HepG2 (cell line): ENCODE results near the gene BLOC1S1. TPM values are rescaled to one million over a fixed set of nuclear protein-coding genes. Genes with fewer than 3 reads are reported as not detected.
A peak's percentile ranks its signal among the peaks of the same experiment; 100 is the strongest.

ENCODE experiments used
- ATAC-seq: fragments of 200-7000 bp; cut with Tn5 transposase; 3 replicates; pipeline ENCODE4 v1.9.1; 2020; ENCODE audit warnings: mild to moderate bottlenecking, moderate library complexity
- BruUV-seq: library from RNA; stranded (reverse); fragments of 400-500 nt; replicated peaks from 2 replicates; lab custom pipeline; 2021; lab: Mats Ljungman, UMichigan
- CTCF ChIA-PET: fragments of 300-600 bp; formaldehyde crosslinking; extraction: SDS; loops from one replicate; lab custom pipeline; 2021; ENCODE audit warnings: low total read pairs, inconsistent platforms, low intra/inter-chr PET ratio; lab: Yijun Ruan, JAX
- POLR2A ChIA-PET: fragments of 350-600 bp; sonication (Branson Sonifier 250); formaldehyde crosslinking; loops from one replicate; lab custom pipeline; 2020; ENCODE audit warnings: antibody characterized with exemption, inconsistent platforms; lab: Yijun Ruan, JAX
- DNase-seq: peaks from one replicate; pipeline ENCODE4 v3.0.0-alpha.2; 2015; ENCODE audit warnings: low spot score
- FAIRE-seq: peaks from 3 replicates; lab custom pipeline; 2011; peaks lifted over from hg19 to GRCh38; lab: Jason Lieb, UNC
- H2AFZ ChIP-seq: one replicate; pipeline ENCODE4 v1.6.1; 2011; ENCODE audit warnings: low read length, inconsistent platforms
- H3K27ac ChIP-seq: fragments of 300-600 bp; 3 replicates; pipeline ENCODE4 v1.8.0; 2011; ENCODE audit warnings: mixed run types, mild to moderate bottlenecking, mixed read lengths, low read length, inconsistent platforms; ENCODE audit not compliant: insufficient read depth; ENCODE audit errors: extremely low read length
- H3K27me3 ChIP-seq, 2 experiments: fragments of 200-600 bp in 1 of 2; 2 replicates in 1 of 2; 3 replicates in 1 of 2; pipeline versions ENCODE4 v1.6.0 to v1.8.0; 2011; ENCODE audit warnings: low read length in 2 of 2, mild to moderate bottlenecking in 2 of 2, moderate library complexity in 2 of 2, inconsistent platforms in 1 of 2; ENCODE audit not compliant: insufficient read depth in 2 of 2, control insufficient read depth in 1 of 2
- H3K36me3 ChIP-seq, 2 experiments: fragments of 200-600 bp in 1 of 2; replicated peaks in 1 of 2; 2 replicates in 1 of 2; 3 replicates in 1 of 2; pipeline versions ENCODE4 v1.5.1 to v1.8.0; 2011; ENCODE audit warnings: low read length in 2 of 2, inconsistent platforms in 1 of 2; ENCODE audit not compliant: insufficient read depth in 2 of 2, control insufficient read depth in 1 of 2
- H3K4me1 ChIP-seq: 2 replicates; pipeline ENCODE4 v1.5.1; 2012; ENCODE audit warnings: low read length, inconsistent platforms; ENCODE audit not compliant: insufficient read depth
- H3K4me2 ChIP-seq: 2 replicates; pipeline ENCODE4 v1.6.0; 2011; ENCODE audit warnings: low read depth, low read length, inconsistent platforms
- H3K4me3 ChIP-seq, 3 experiments: fragments of 200-600 bp in 1 of 3; sonication (generic), shearing (Covaris generic) in 1 of 3; replicated peaks in 1 of 3; 2 replicates each; pipeline ENCODE4 v1.5.1; 2011 to 2016; ENCODE audit warnings: low read length in 3 of 3, inconsistent platforms in 2 of 3, low read depth in 2 of 3, mild to moderate bottlenecking in 2 of 3, control low read depth in 1 of 3, mixed read lengths in 1 of 3; ENCODE audit not compliant: insufficient read depth in 1 of 3
- H3K79me2 ChIP-seq: one replicate; pipeline ENCODE4 v1.6.1; 2011; ENCODE audit warnings: low read length, inconsistent platforms; ENCODE audit not compliant: insufficient read depth
- H3K9ac ChIP-seq: 2 replicates; pipeline ENCODE4 v1.6.0; 2011; ENCODE audit warnings: mild to moderate bottlenecking, low read depth, low read length, inconsistent platforms; ENCODE audit not compliant: insufficient read depth
- H3K9me3 ChIP-seq: 2 replicates; pipeline ENCODE4 v1.5.1; 2012; ENCODE audit warnings: mild to moderate bottlenecking, low read length
- H4K20me1 ChIP-seq: 2 replicates; pipeline ENCODE4 v1.6.0; 2011; ENCODE audit warnings: inconsistent platforms, mild to moderate bottlenecking, low read length, moderate library complexity; ENCODE audit not compliant: insufficient read depth
- GABPB1 ChIP-seq: IDR thresholded peaks from 2 replicates; pipeline ENCODE4 v1.6.1; 2016; ENCODE audit warnings: mild to moderate bottlenecking, missing genetic modification reagents, moderate library complexity, missing compliant biosample characterization
- HMGXB4 ChIP-seq, 2 experiments: sonication (generic) in 1 of 2; formaldehyde crosslinking in 1 of 2; IDR thresholded peaks; 2 replicates each; pipeline versions ENCODE4 v1.4.0 to v1.6.1; 2018 to 2020; ENCODE audit warnings: missing genetic modification reagents in 2 of 2, borderline replicate concordance in 1 of 2, low read depth in 1 of 2, mild to moderate bottlenecking in 1 of 2, missing biosample characterization in 1 of 2
- IKZF5 ChIP-seq: IDR thresholded peaks from 2 replicates; pipeline ENCODE4 v1.6.1; 2018; ENCODE audit warnings: missing genetic modification reagents, mild to moderate bottlenecking, missing compliant biosample characterization
- NFATC3 ChIP-seq: sonication (generic); formaldehyde crosslinking; IDR thresholded peaks from 2 replicates; pipeline ENCODE4 v1.5.1; 2020; ENCODE audit warnings: mild to moderate bottlenecking, missing genetic modification reagents
- TRIM24 ChIP-seq: sonication (generic); formaldehyde crosslinking; IDR thresholded peaks from 2 replicates; pipeline ENCODE4 v1.8.0; 2022; ENCODE audit warnings: mild to moderate bottlenecking, missing genetic modification reagents
- ZNF326 ChIP-seq: sonication (generic); formaldehyde crosslinking; IDR thresholded peaks from 2 replicates; pipeline ENCODE4 v1.4.0; 2020; ENCODE audit warnings: missing genetic modification reagents, borderline replicate concordance
- ZNF333 ChIP-seq: sonication (generic); formaldehyde crosslinking; IDR thresholded peaks from 2 replicates; pipeline ENCODE4 v1.4.0; 2020; ENCODE audit warnings: mild to moderate bottlenecking, missing genetic modification reagents, borderline replicate concordance
- ZNF382 ChIP-seq: sonication (generic); formaldehyde crosslinking; IDR thresholded peaks from 2 replicates; pipeline ENCODE4 v1.5.0; 2020; ENCODE audit warnings: missing genetic modification reagents, mild to moderate bottlenecking, borderline replicate concordance
- ZNF615 ChIP-seq: sonication (generic); formaldehyde crosslinking; IDR thresholded peaks from 2 replicates; pipeline ENCODE4 v1.5.0; 2020; ENCODE audit warnings: mild to moderate bottlenecking, missing genetic modification reagents, borderline replicate concordance
- ZNF704 ChIP-seq: sonication (generic); formaldehyde crosslinking; IDR thresholded peaks from 2 replicates; pipeline ENCODE4 v1.8.1; 2023; ENCODE audit warnings: mild to moderate bottlenecking, inconsistent platforms, moderate library complexity, missing genetic modification reagents, borderline replicate concordance
- ZNF709 ChIP-seq: sonication (generic); formaldehyde crosslinking; IDR thresholded peaks from 2 replicates; pipeline ENCODE4 v1.5.0; 2020; ENCODE audit warnings: mild to moderate bottlenecking, missing genetic modification reagents
- WGBS: methylation state at CpG from one replicate; pipeline ENCODE4 v1.1.6; 2017; ENCODE audit warnings: low lambda C conversion rate; 5-methylcytosine and 5-hydroxymethylcytosine counted together
- in situ Hi-C: cut with HindIII; loops from 2 replicates; pipeline ENCODE4 v1.10.0; 2017; ENCODE audit warnings: low pct_unique_long_range_greater_than_20kb; ENCODE audit not compliant: extremely low pct_ligation_motif_present
- intact Hi-C: fragments of 100-400 bp; cut with micrococcal nuclease; formaldehyde crosslinking; loops from one replicate; pipeline ENCODE4 v1.10.0; 2022; ENCODE audit not compliant: unreplicated experiment
- polyA plus RNA-seq, 8 experiments: library from polyadenylated mRNA; depleted of rRNA in 3 of 8; stranded (reverse) in 7 of 8; unstranded in 1 of 8; fragments of >200 nt; fragmentation: Illumina TruSeq in 4 of 8; extraction: Trizol in 4 of 8; gene quantifications; 2 replicates each; pipeline versions ENCODE4 v1.2.1 to v1.2.3, GENCODE V29; 2011 to 2016; ENCODE audit warnings: low read depth in 4 of 8, missing spikeins in 1 of 8, mixed read lengths in 1 of 8; ENCODE audit not compliant: insufficient read depth in 1 of 8
- total RNA-seq, 5 experiments: library from RNA; depleted of rRNA; stranded (reverse); fragments of >200 nt; fragmentation: Illumina TruSeq; extraction: Trizol; gene quantifications; 2 replicates each; pipeline ENCODE4 v1.2.3, GENCODE V29; 2016; ENCODE audit warnings: low read depth in 1 of 5

Gene BLOC1S1
- total and polyA plus RNA-seq, 2 of the 13 experiments (the other 11 are each of a cell fraction or from before 2014, with no cell fraction given), result 55.1 to 95.3 TPM

- H3K4me3 ChIP-seq, result peak within 1 kb of the TSS; percentile 29 to 71 (median 51); a peak in 5 of 6 replicates
- BruUV-seq, result no TSS peak
- H3K4me1 ChIP-seq, result peaks cover 48% of the 10 kb centered on the region
- no peaks in the 10 kb centered on the region for H3K79me2 ChIP-seq
- H3K4me2 ChIP-seq, result peak within 1 kb of the TSS; percentile 75
- DNase-seq (no peak), ATAC-seq (peak; percentile 52), FAIRE-seq (no peak)
- no peaks in the 10 kb centered on the region for H3K9me3 ChIP-seq
- H4K20me1 ChIP-seq, result no peaks in the 10 kb centered on the region; the same call in 1 of the 2 replicates
- H3K9ac ChIP-seq, result no peak within 1 kb of the TSS
- H3K36me3 ChIP-seq, result no peaks in the 10 kb centered on the region
- TF ChIP-seq HMGXB4 (CRISPR knock-in tag; IDR thresholded peaks at IDR 0.05; ENCODE audit: borderline replicate concordance in 1 of 2, low read depth in 1 of 2) (no peak), ZNF704 (CRISPR knock-in tag) (no peak), ZNF326 (CRISPR knock-in tag) (no peak), ZNF709 (no peak), GABPB1 (CRISPR knock-in tag) (no peak), TRIM24 (CRISPR knock-in tag) (no peak), ZNF382 (CRISPR knock-in tag) (no peak), ZNF333 (CRISPR knock-in tag) (no peak), NFATC3 (no peak), IKZF5 (CRISPR knock-in tag) (no peak), ZNF615 (no peak)
- in situ Hi-C loops, result no loop called here
- CTCF ChIA-PET, result no interaction called here
- no peak within 1 kb of the TSS for H2AFZ ChIP-seq
- H3K27ac ChIP-seq, result no peak within 1 kb of the TSS
- intact Hi-C loops, result loop anchor here (2.0 kb wide), 1 partner anchor 13 kb away; the partner anchor contains the start of gene RDH5
- POLR2A ChIA-PET, result interaction anchor here (2.1 to 3.4 kb wide), 2 partner anchors 8 to 26 kb away, joined by 9 to 14 read pairs; partner anchors contain the start of gene BLOC1S1
- 2% methylated on average over 21 of the region's 39 CpGs for WGBS
- peaks cover 1 to 68% of the 10 kb centered on the region in 2 experiments; a peak in 4 of 5 replicates for H3K27me3 ChIP-seq
These were observed 7.8 kb upstream of the BLOC1S1 start, which contains the start of gene ITGA7 for GRCh38 chr12:55707841-55708694. Gene ITGA7 (minus strand): TSS chr12:55707904. CDS start chr12:55707682, 222 bp downstream.
